ENCODE data around the gene REX1BD.
A peak's percentile ranks its signal among the peaks of the same experiment; 100 is the strongest.

Gene REX1BD

GRCh38 chr19:18566953-18567352 is 21.6 kb upstream of the REX1BD start:
- Histone ChIP-seq H3K27ac (ENCODE audit: low read length) (no peak overlapping the region), H3K9ac (ENCODE audit: low read depth, low read length) (no peak overlapping the region), H3K4me2 (ENCODE audit: insufficient read depth, low read length) (no peak overlapping the region), H4K20me1 (ENCODE audit: insufficient read depth, low read length) (peaks cover under 1% of the 10 kb centered on the region; the same call in 1 of the 2 replicates), H3K36me3 (ENCODE audit: insufficient read depth, low read length) (peaks cover 77% of the 10 kb centered on the region), H3K9me3 (ENCODE audit: insufficient read depth, low read length, severe bottlenecking) (no peaks in the 10 kb centered on the region), H3K4me3 (ENCODE audit: low read depth in 1 of 2, low read length in 2 of 2) (no peak overlapping the region), H3K79me2 (ENCODE audit: insufficient read depth, low read length) (peaks cover 3% of the 10 kb centered on the region), H3K4me1 (ENCODE audit: insufficient read depth, low read length) (peaks cover 9% of the 10 kb centered on the region), H2AFZ (ENCODE audit: low read depth, low read length) (no peak overlapping the region), H3K27me3 (ENCODE audit: insufficient read depth, low read length, poor library complexity) (no peaks in the 10 kb centered on the region)
- TF ChIP-seq CTCF (IDR thresholded peaks at IDR 0.05; ENCODE audit: borderline replicate concordance, extremely low read depth, low read length, poor library complexity, severe bottlenecking) (no peak), EZH2 (IDR thresholded peaks at IDR 0.05; ENCODE audit: borderline replicate concordance, low read depth, low read length, severe bottlenecking) (no peak)
- no peak for DNase-seq
- ATAC-seq (ENCODE audit: insufficient read depth, low read depth), result no peak

- Histone ChIP-seq H3K9ac (ENCODE audit: low read depth, low read length) (no peak overlapping the region), H4K20me1 (ENCODE audit: insufficient read depth, low read length) (peaks cover 15% of the 10 kb centered on the region), H3K27ac (ENCODE audit: low read length) (no peak overlapping the region), H2AFZ (ENCODE audit: low read depth, low read length) (no peak overlapping the region), H3K27me3 (ENCODE audit: insufficient read depth, low read length, poor library complexity) (no peaks in the 10 kb centered on the region), H3K4me3 (ENCODE audit: low read depth in 1 of 2, low read length in 2 of 2) (no peak overlapping the region), H3K9me3 (ENCODE audit: insufficient read depth, low read length, severe bottlenecking) (no peaks in the 10 kb centered on the region), H3K4me2 (ENCODE audit: insufficient read depth, low read length) (no peak overlapping the region), H3K4me1 (ENCODE audit: insufficient read depth, low read length) (peaks cover 20% of the 10 kb centered on the region), H3K36me3 (ENCODE audit: insufficient read depth, low read length) (peaks cover 73% of the 10 kb centered on the region), H3K79me2 (ENCODE audit: insufficient read depth, low read length) (peaks cover 17% of the 10 kb centered on the region)
- DNase-seq (no peak), ATAC-seq (ENCODE audit: insufficient read depth, low read depth) (no peak)
- TF ChIP-seq EZH2 (IDR thresholded peaks at IDR 0.05; ENCODE audit: borderline replicate concordance, low read depth, low read length, severe bottlenecking), result no peak
- TF ChIP-seq CTCF (IDR thresholded peaks at IDR 0.05; ENCODE audit: borderline replicate concordance, extremely low read depth, low read length, poor library complexity, severe bottlenecking), result no peak
Observed at GRCh38 chr19:18568367-18568766, 20.2 kb upstream of the REX1BD start.

GRCh38 chr19:18571564-18572344 is 16.8 kb upstream of the REX1BD start, which contains the start of gene UBA52:
Gene UBA52, plus strand, starts transcription at chr19:18571857. Its CDS starts 1,444 bp downstream, at chr19:18573301.
- Histone ChIP-seq H3K79me2 (ENCODE audit: insufficient read depth, low read length) (peaks cover 26% of the 10 kb centered on the region), H3K4me2 (ENCODE audit: insufficient read depth, low read length) (peak within 1 kb of the TSS; percentile 93), H2AFZ (ENCODE audit: low read depth, low read length) (peak within 1 kb of the TSS; percentile 81), H4K20me1 (ENCODE audit: insufficient read depth, low read length) (peaks cover 32% of the 10 kb centered on the region), H3K4me1 (ENCODE audit: insufficient read depth, low read length) (peaks cover 25% of the 10 kb centered on the region), H3K27me3 (ENCODE audit: insufficient read depth, low read length, poor library complexity) (no peaks in the 10 kb centered on the region), H3K36me3 (ENCODE audit: insufficient read depth, low read length) (peaks cover 71% of the 10 kb centered on the region), H3K27ac (ENCODE audit: low read length) (peak within 1 kb of the TSS; percentile 84), H3K9ac (ENCODE audit: low read depth, low read length) (peak within 1 kb of the TSS; percentile 83), H3K9me3 (ENCODE audit: insufficient read depth, low read length, severe bottlenecking) (no peaks in the 10 kb centered on the region), H3K4me3 (ENCODE audit: low read depth in 1 of 2, low read length in 2 of 2) (peak within 1 kb of the TSS; percentile 38 to 74; a peak in 3 of 4 replicates)
- DNase-seq, result peak; percentile 99
- no peak for TF ChIP-seq CTCF (IDR thresholded peaks at IDR 0.05; ENCODE audit: borderline replicate concordance, extremely low read depth, low read length, poor library complexity, severe bottlenecking)
- TF ChIP-seq EZH2 (IDR thresholded peaks at IDR 0.05; ENCODE audit: borderline replicate concordance, low read depth, low read length, severe bottlenecking), result no peak
- ATAC-seq (ENCODE audit: insufficient read depth, low read depth), result peak; percentile 93
